GM12878 (cell line): ENCODE results near the gene PCDHGA2. TPM values are rescaled to one million over a fixed set of nuclear protein-coding genes. Genes with fewer than 3 reads are reported as not detected.

Experiments used
- ATAC-seq: fragments of 200-7000 bp; cut with Tn5 transposase; 3 replicates; pipeline ENCODE4 v1.9.1; 2020; ENCODE audit warnings: mild to moderate bottlenecking, moderate library complexity
- BruUV-seq: library from RNA; stranded (reverse); fragments of 400-500 nt; replicated peaks from 2 replicates; lab custom pipeline; 2021; lab: Mats Ljungman, UMichigan
- CTCF ChIA-PET: fragments of 300-600 bp; sonication (Branson Sonifier 250); formaldehyde crosslinking; extraction: SDS; loops from one replicate; lab custom pipeline; 2021; ENCODE audit warnings: inconsistent platforms; lab: Yijun Ruan, JAX
- POLR2A ChIA-PET: fragments of 350-600 bp; formaldehyde crosslinking; extraction: SDS; loops from one replicate; lab custom pipeline; 2021; ENCODE audit warnings: inconsistent platforms; lab: Charles Lee
- RAD21 ChIA-PET: fragments of 300-600 bp; sonication (Branson Sonifier 250); formaldehyde crosslinking; loops from one replicate; lab custom pipeline; 2023; ENCODE audit warnings: antibody characterized with exemption; ENCODE audit not compliant: unreplicated experiment; lab: Charles Lee
- SMC1A ChIA-PET: fragments of 300-600 bp; sonication (Branson Sonifier 250); formaldehyde crosslinking; loops from one replicate; lab custom pipeline; 2023; ENCODE audit not compliant: unreplicated experiment, uncharacterized antibody; lab: Charles Lee
- DNase-seq: peaks from one replicate; pipeline ENCODE4 v3.0.0-alpha.2; 2011; ENCODE audit warnings: low read depth, low spot score
- FAIRE-seq: peaks from 3 replicates; lab custom pipeline; 2011; peaks lifted over from hg19 to GRCh38; lab: Jason Lieb, UNC
- H2AFZ ChIP-seq: 2 replicates; pipeline ENCODE4 v1.6.0; 2011; ENCODE audit warnings: low read depth, low read length, control low read depth; ENCODE audit not compliant: control insufficient read depth
- H3K27ac ChIP-seq: 2 replicates; pipeline ENCODE4 v1.5.1; 2011; ENCODE audit warnings: control low read depth; ENCODE audit not compliant: control insufficient read depth, insufficient read depth
- H3K27me3 ChIP-seq, 2 experiments: replicated peaks in 1 of 2; 2 replicates each; pipeline versions ENCODE4 v1.6.0 to v1.6.1; 2011; ENCODE audit warnings: low read length in 1 of 2; ENCODE audit not compliant: control insufficient read depth in 2 of 2, insufficient read depth in 2 of 2
- H3K36me3 ChIP-seq, 2 experiments: 2 replicates each; pipeline ENCODE4 v1.5.1; 2011; ENCODE audit warnings: low read length in 1 of 2; ENCODE audit not compliant: control insufficient read depth in 2 of 2, insufficient read depth in 2 of 2
- H3K4me1 ChIP-seq: 2 replicates; pipeline ENCODE4 v1.6.1; 2011; ENCODE audit warnings: mild to moderate bottlenecking, low read length, moderate library complexity, mixed read lengths; ENCODE audit not compliant: control insufficient read depth, insufficient read depth
- H3K4me2 ChIP-seq: 2 replicates; pipeline ENCODE4 v1.6.0; 2011; ENCODE audit warnings: control low read depth; ENCODE audit not compliant: control insufficient read depth, insufficient read depth
- H3K4me3 ChIP-seq: fragments of 200-600 bp; sonication (generic); 2 replicates; pipeline ENCODE4 v1.5.1; 2016
- H3K79me2 ChIP-seq: 2 replicates; pipeline ENCODE4 v1.6.0; 2011; ENCODE audit warnings: low read length; ENCODE audit not compliant: control insufficient read depth, insufficient read depth
- H3K9ac ChIP-seq: 2 replicates; pipeline ENCODE4 v1.8.0; 2011; ENCODE audit warnings: low read length, control low read depth, mixed read lengths; ENCODE audit not compliant: control insufficient read depth, insufficient read depth
- H3K9me3 ChIP-seq: replicated peaks from 3 replicates; pipeline ENCODE4 v1.5.1; 2011; ENCODE audit warnings: mild to moderate bottlenecking, low read length; ENCODE audit not compliant: control insufficient read depth, insufficient read depth
- H4K20me1 ChIP-seq: 2 replicates; pipeline ENCODE4 v1.6.0; 2011; ENCODE audit not compliant: control insufficient read depth, insufficient read depth
- BCL11A ChIP-seq: IDR thresholded peaks from 2 replicates; pipeline ENCODE4 v1.6.1; 2011; ENCODE audit warnings: low read depth, low read length
- CEBPB ChIP-seq, 2 experiments: fragments of 150-350 bp in 1 of 2; IDR thresholded peaks; 2 replicates each; pipeline ENCODE4 v1.6.1; 2012 to 2014; ENCODE audit warnings: low read depth in 2 of 2, low read length in 2 of 2, borderline replicate concordance in 1 of 2, inconsistent platforms in 1 of 2
- EP300 ChIP-seq, 2 experiments: fragments of 150-350 bp in 1 of 2; IDR thresholded peaks; 2 replicates each; pipeline ENCODE4 v1.6.1; 2011 to 2012; ENCODE audit warnings: low read depth in 2 of 2, low read length in 2 of 2, borderline replicate concordance in 1 of 2, improper control_type of control experiment in 1 of 2, inconsistent platforms in 1 of 2; ENCODE audit not compliant: control insufficient read depth in 1 of 2
- ETV6 ChIP-seq, 2 experiments: fragments of 450-650 bp in 1 of 2; IDR thresholded peaks in 1 of 2; conservative IDR thresholded peaks in 1 of 2; 2 replicates each; pipeline ENCODE4 v1.6.1; 2014; ENCODE audit warnings: antibody characterized with exemption in 1 of 2, borderline replicate concordance in 1 of 2, low read depth in 1 of 2, mild to moderate bottlenecking in 1 of 2, moderate library complexity in 1 of 2
- NBN ChIP-seq: fragments of 450-650 bp; IDR thresholded peaks from 2 replicates; pipeline ENCODE4 v1.6.1; 2016
- NFIC ChIP-seq: IDR thresholded peaks from 2 replicates; pipeline ENCODE4 v1.6.1; 2012; ENCODE audit warnings: low read depth, mild to moderate bottlenecking, inconsistent platforms, low read length, moderate library complexity
- NFXL1 ChIP-seq: fragments of 450-650 bp; IDR thresholded peaks from 2 replicates; pipeline ENCODE4 v1.6.1; 2017; ENCODE audit warnings: antibody characterized with exemption, mild to moderate bottlenecking, borderline replicate concordance
- NFYB ChIP-seq: IDR thresholded peaks from 2 replicates; pipeline ENCODE4 v1.6.1; 2011; ENCODE audit warnings: low read depth, mild to moderate bottlenecking, low read length, improper control_type of control experiment, moderate library complexity; ENCODE audit not compliant: insufficient read depth
- NR2F1 ChIP-seq: fragments of 450-650 bp; conservative IDR thresholded peaks from 2 replicates; pipeline ENCODE4 v1.6.1; 2017; ENCODE audit warnings: mild to moderate bottlenecking
- PAX5 ChIP-seq: IDR thresholded peaks from 2 replicates; pipeline ENCODE4 v1.6.1; 2011; ENCODE audit warnings: low read depth, low read length, borderline replicate concordance
- POU2F2 ChIP-seq: IDR thresholded peaks from 3 replicates; pipeline ENCODE4 v1.6.1; 2011; ENCODE audit warnings: low read depth, mild to moderate bottlenecking, low read length, borderline replicate concordance
- SIX5 ChIP-seq: IDR thresholded peaks from 2 replicates; pipeline ENCODE4 v1.6.1; 2011; ENCODE audit warnings: mild to moderate bottlenecking, low read depth, low read length, moderate library complexity; ENCODE audit not compliant: severe bottlenecking
- SMC3 ChIP-seq: IDR thresholded peaks from 2 replicates; pipeline ENCODE4 v1.6.1; 2011; ENCODE audit warnings: low read length, improper control_type of control experiment, borderline replicate concordance
- WGBS: methylation state at CpG from one replicate; pipeline ENCODE4 v1.1.6; 2016; ENCODE audit warnings: low lambda C conversion rate; ENCODE audit not compliant: insufficient replicate concordance, insufficient coverage; ENCODE audit errors: missing lambda C conversion rate; 5-methylcytosine and 5-hydroxymethylcytosine counted together
- in situ Hi-C: fragments of 300-500 bp; cut with MboI; formaldehyde crosslinking; loops from 9 replicates; pipeline ENCODE4 v1.14.3; 2018; ENCODE audit warnings: mixed read lengths
- intact Hi-C: fragments of 100-400 bp; cut with micrococcal nuclease; formaldehyde crosslinking; loops from one replicate; pipeline ENCODE4 v1.14.2; 2022; ENCODE audit not compliant: unreplicated experiment
- polyA plus RNA-seq, 11 experiments: library from polyadenylated mRNA; depleted of rRNA in 4 of 11; unstranded in 6 of 11; stranded (reverse) in 5 of 11; fragments of >200 nt; fragmentation: Nextera tagmentation in 4 of 11; fragmentation: Illumina TruSeq in 1 of 11; extraction: Ambion mirVana in 4 of 11; extraction: Trizol in 1 of 11; gene quantifications; 1 replicate in 1 of 11; 2 replicates in 10 of 11; pipeline versions ENCODE4 v1.2.1 to v1.2.3, GENCODE V29; 2011 to 2016; ENCODE audit warnings: inconsistent platforms in 2 of 11, missing spikeins in 2 of 11, low read depth in 1 of 11
- total RNA-seq, 4 experiments: library from RNA; depleted of rRNA in 3 of 4; stranded (reverse); fragments of >200 nt in 3 of 4; fragmentation: Illumina TruSeq in 1 of 4; extraction: Trizol in 1 of 4; gene quantifications; 2 replicates each; pipeline versions ENCODE4 v1.2.1 to v1.2.3, GENCODE V29; 2013 to 2021

Gene PCDHGA2
- total and polyA plus RNA-seq, 10 of the 15 experiments (the other 5 are each of a cell fraction or from before 2014, with no cell fraction given): 0.03 to 0.11 (median 0.05) TPM; not detected in 4

- H3K9me3 ChIP-seq: no peaks in the 10 kb centered on the region; the same call in 1 of the 3 replicates
- FAIRE-seq: no peak
- ATAC-seq: no peak
- no peaks in the 10 kb centered on the region for H3K79me2 ChIP-seq
- no peak for TF ChIP-seq PAX5
- no peak for TF ChIP-seq CEBPB (IDR thresholded peaks at IDR 0.05; ENCODE audit: borderline replicate concordance in 1 of 2, low read depth in 2 of 2, low read length in 2 of 2)
- no peak for TF ChIP-seq ETV6 (conservative IDR thresholded peaks at IDR 0.05 in 1 of 2, IDR thresholded peaks at IDR 0.05 in 1 of 2; ENCODE audit: borderline replicate concordance in 1 of 2, low read depth in 1 of 2)
- no peak for TF ChIP-seq SMC3
- no peak for TF ChIP-seq EP300 (IDR thresholded peaks at IDR 0.05; ENCODE audit: borderline replicate concordance in 1 of 2, control insufficient read depth in 1 of 2, low read depth in 2 of 2, low read length in 2 of 2)
- TF ChIP-seq NR2F1: no peak
- TF ChIP-seq NBN: no peak
- TF ChIP-seq NFXL1: no peak
- no peak for TF ChIP-seq BCL11A
- no peak for TF ChIP-seq POU2F2
- TF ChIP-seq SIX5: no peak
- TF ChIP-seq NFYB: no peak
- no peak for TF ChIP-seq NFIC
- H3K9ac ChIP-seq: no peak overlapping the region
- CTCF ChIA-PET: no interaction called here
- RAD21 ChIA-PET: no interaction called here
- DNase-seq: no peak
- intact Hi-C loops: no loop called here
- H3K36me3 ChIP-seq: no peaks in the 10 kb centered on the region
- POLR2A ChIA-PET: no interaction called here
- WGBS: 82% methylated on average over 20 of the region's 36 CpGs
- in situ Hi-C loops: no loop called here
- no peak overlapping the region for H3K4me2 ChIP-seq
- H3K4me1 ChIP-seq: no peaks in the 10 kb centered on the region
- no peak overlapping the region for H3K27ac ChIP-seq
- no peaks in the 10 kb centered on the region for H3K27me3 ChIP-seq
- BruUV-seq: no TSS peak
- H2AFZ ChIP-seq: no peak overlapping the region
- H4K20me1 ChIP-seq: no peaks in the 10 kb centered on the region
- SMC1A ChIA-PET: no interaction called here
- no peak overlapping the region for H3K4me3 ChIP-seq
These were observed 13.0 kb downstream of the PCDHGA2 start for GRCh38 chr5:141351591-141351990.
